Caco-2 (cell line): ENCODE measurements around the gene MYO16. TPM values are rescaled to one million over a fixed set of nuclear protein-coding genes. Genes with fewer than 3 reads are reported as not detected.

Source experiments
- BruUV-seq: library from RNA; stranded (reverse); fragments of 400-500 nt; replicated peaks from 2 replicates; lab custom pipeline; 2021; lab: Mats Ljungman, UMichigan
- CTCF ChIA-PET: fragments of 300-600 bp; sonication (Branson Sonifier 250); formaldehyde crosslinking; loops from one replicate; lab custom pipeline; 2022; ENCODE audit warnings: antibody characterized with exemption; lab: Charles Lee
- POLR2A ChIA-PET: fragments of 300-600 bp; sonication (Branson Sonifier 250); formaldehyde crosslinking; loops from one replicate; lab custom pipeline; 2022; ENCODE audit warnings: antibody characterized with exemption; lab: Charles Lee
- DNase-seq, 2 experiments: peaks; one replicate each; pipeline versions ENCODE4 v3.0.0 to v3.0.0-alpha.2; 2020 to 2022
- H3K27me3 ChIP-seq: replicated peaks from 2 replicates; pipeline ENCODE4 v1.6.0; 2011; ENCODE audit warnings: low read length; ENCODE audit not compliant: control insufficient read depth, insufficient read depth
- H3K36me3 ChIP-seq: 2 replicates; pipeline ENCODE4 v1.5.1; 2011; ENCODE audit warnings: low read length; ENCODE audit not compliant: control insufficient read depth, insufficient read depth
- H3K4me1 ChIP-seq: fragments of 250-450 bp; sonication (Bioruptor Pico); 2 replicates; pipeline ENCODE4 v1.5.1; 2020; ENCODE audit warnings: mild to moderate bottlenecking
- H3K4me3 ChIP-seq: 2 replicates; pipeline ENCODE4 v1.5.1; 2011; ENCODE audit warnings: low read depth, mild to moderate bottlenecking, control low read depth, low read length
- H3K9me3 ChIP-seq: fragments of 250-450 bp; sonication (Bioruptor Pico); 2 replicates; pipeline ENCODE4 v1.5.1; 2020; ENCODE audit warnings: mild to moderate bottlenecking, moderate library complexity
- H3K27ac Mint-ChIP-seq: one replicate; pipeline ENCODE4 v1.8.0; 2022; ENCODE audit warnings: mixed read lengths; ENCODE audit not compliant: unreplicated experiment
- H3K27me3 Mint-ChIP-seq: one replicate; pipeline ENCODE4 v1.8.0; 2022; ENCODE audit warnings: mixed read lengths; ENCODE audit not compliant: insufficient read depth, unreplicated experiment
- H3K36me3 Mint-ChIP-seq: one replicate; pipeline ENCODE4 v1.8.0; 2022; ENCODE audit warnings: mild to moderate bottlenecking, mixed read lengths; ENCODE audit not compliant: insufficient read depth, unreplicated experiment
- H3K4me1 Mint-ChIP-seq: one replicate; pipeline ENCODE4 v1.8.0; 2022; ENCODE audit warnings: low read depth, mixed read lengths; ENCODE audit not compliant: unreplicated experiment
- H3K4me3 Mint-ChIP-seq: one replicate; pipeline ENCODE4 v1.8.0; 2022; ENCODE audit warnings: mild to moderate bottlenecking, moderate library complexity, mixed read lengths; ENCODE audit not compliant: unreplicated experiment
- H3K9me3 Mint-ChIP-seq: one replicate; pipeline ENCODE4 v1.8.0; 2022; ENCODE audit warnings: mixed read lengths; ENCODE audit not compliant: unreplicated experiment
- CTCF ChIP-seq, 2 experiments: fragments of 200-600 bp in 1 of 2; IDR thresholded peaks; 1 replicate in 1 of 2; 2 replicates in 1 of 2; pipeline versions ENCODE4 v1.5.1 to v1.8.0; 2011 to 2022; ENCODE audit warnings: antibody characterized with exemption in 1 of 2, control low read depth in 1 of 2, inconsistent platforms in 1 of 2, low read depth in 1 of 2, low read length in 1 of 2, mild to moderate bottlenecking in 1 of 2, moderate library complexity in 1 of 2; ENCODE audit not compliant: insufficient read depth in 1 of 2, severe bottlenecking in 1 of 2, unreplicated experiment in 1 of 2
- intact Hi-C: fragments of 100-400 bp; cut with micrococcal nuclease; formaldehyde crosslinking; loops from one replicate; pipeline ENCODE4 v1.10.0; 2022; ENCODE audit not compliant: unreplicated experiment
- total RNA-seq: library from RNA; stranded (reverse); gene quantifications from 2 replicates; pipeline ENCODE4 v1.2.3, GENCODE V29; 2022

Gene MYO16
- total RNA-seq, 1 experiment from 2014 or later = not detected

- CTCF ChIA-PET = no interaction called here
- no peaks in the 10 kb centered on the region for H3K9me3 Mint-ChIP-seq
Observed at GRCh38 chr13:108728370-108728769, 99.0 kb downstream of the MYO16 start.

DNA sequence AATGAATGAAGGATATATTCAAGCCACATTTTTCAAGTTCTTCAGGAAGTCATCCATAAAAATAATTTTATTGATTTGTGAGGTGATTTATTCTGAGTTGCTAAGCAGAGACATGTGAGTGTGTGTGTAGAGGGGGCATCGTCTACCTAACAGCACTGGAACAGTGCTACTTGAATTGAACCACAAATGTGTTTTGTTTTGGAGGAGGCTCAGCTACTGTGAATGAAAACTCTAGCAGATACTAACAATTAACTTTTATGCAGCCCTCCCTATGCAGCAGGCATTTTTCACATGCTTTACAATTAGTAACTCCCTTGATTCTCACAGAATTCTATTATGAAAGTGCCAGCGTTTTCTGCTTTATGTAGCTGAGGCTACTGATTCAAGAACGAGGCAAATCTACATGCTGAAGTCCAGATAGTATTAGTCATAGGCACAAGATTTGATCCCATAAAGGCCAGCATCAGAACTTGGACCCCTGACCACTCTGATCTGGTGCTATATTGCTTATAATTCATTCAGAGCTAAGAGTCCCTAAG lies 103.7 kb downstream of the MYO16 start:
- no TSS peak for BruUV-seq
- Mint-ChIP-seq H3K4me3 (no peak overlapping the region), H3K36me3 (no peaks in the 10 kb centered on the region), H3K27ac (no peak overlapping the region), H3K9me3 (no peaks in the 10 kb centered on the region), H3K4me1 (no peaks in the 10 kb centered on the region), H3K27me3 (no peaks in the 10 kb centered on the region)
- H3K9me3 ChIP-seq = no peaks in the 10 kb centered on the region
- CTCF ChIA-PET = no interaction called here
- POLR2A ChIA-PET = interaction anchor here (0.7 kb wide), 1 partner anchor 165 kb away, joined by 5 read pairs; no protein-coding TSS in a partner anchor
- H3K27me3 ChIP-seq = no peaks in the 10 kb centered on the region
- no peak overlapping the region for H3K4me3 ChIP-seq
- intact Hi-C loops = no loop called here
- no peaks in the 10 kb centered on the region for H3K36me3 ChIP-seq
- TF ChIP-seq CTCF (IDR thresholded peaks at IDR 0.05; ENCODE audit: insufficient read depth in 1 of 2, low read depth in 1 of 2, low read length in 1 of 2, severe bottlenecking in 1 of 2, unreplicated experiment in 1 of 2) = no peak
- no peaks in the 10 kb centered on the region for H3K4me1 ChIP-seq
- no peak for DNase-seq

More at GRCh38 chr13:108728370-108728769, 99.0 kb downstream of the MYO16 start:
- H3K4me1 ChIP-seq = no peaks in the 10 kb centered on the region
- intact Hi-C loops = loop anchor here (5.0 kb wide), 2 partner anchors 111 to 169 kb away; no protein-coding TSS in a partner anchor
- no peak overlapping the region for H3K4me3 ChIP-seq
- H3K27me3 Mint-ChIP-seq = peaks cover 3% of the 10 kb centered on the region
- POLR2A ChIA-PET = no interaction called here
- H3K27me3 ChIP-seq = no peaks in the 10 kb centered on the region
- no peaks in the 10 kb centered on the region for H3K36me3 Mint-ChIP-seq
- no peaks in the 10 kb centered on the region for H3K9me3 ChIP-seq
- BruUV-seq = no TSS peak
- peak; percentile 38 to 70 for TF ChIP-seq CTCF (IDR thresholded peaks at IDR 0.05; ENCODE audit: insufficient read depth in 1 of 2, low read depth in 1 of 2, low read length in 1 of 2, severe bottlenecking in 1 of 2, unreplicated experiment in 1 of 2)
- DNase-seq = peak; percentile 41 to 46
- H3K27ac Mint-ChIP-seq = no peak overlapping the region
- H3K36me3 ChIP-seq = no peaks in the 10 kb centered on the region
- H3K4me1 Mint-ChIP-seq = no peaks in the 10 kb centered on the region
- no peak overlapping the region for H3K4me3 Mint-ChIP-seq

- peak; percentile 43 to 64 for DNase-seq
- ChIA-PET CTCF (no interaction called here), POLR2A (no interaction called here)
- Histone ChIP-seq H3K4me1 (no peaks in the 10 kb centered on the region), H3K27me3 (no peaks in the 10 kb centered on the region), H3K9me3 (no peaks in the 10 kb centered on the region), H3K36me3 (no peaks in the 10 kb centered on the region), H3K4me3 (no peak overlapping the region)
- no peaks in the 10 kb centered on the region for H3K27me3 Mint-ChIP-seq
- no peak overlapping the region for H3K4me3 Mint-ChIP-seq
- no peaks in the 10 kb centered on the region for H3K36me3 Mint-ChIP-seq
- no peak for TF ChIP-seq CTCF (IDR thresholded peaks at IDR 0.05; ENCODE audit: insufficient read depth in 1 of 2, low read depth in 1 of 2, low read length in 1 of 2, severe bottlenecking in 1 of 2, unreplicated experiment in 1 of 2)
- no peak overlapping the region for H3K27ac Mint-ChIP-seq
- no TSS peak for BruUV-seq
- intact Hi-C loops = no loop called here
- H3K4me1 Mint-ChIP-seq = no peaks in the 10 kb centered on the region
- H3K9me3 Mint-ChIP-seq = no peaks in the 10 kb centered on the region
Observed at GRCh38 chr13:108734676-108735075, 105.3 kb downstream of the MYO16 start.
